IMR-90 (cell line): ENCODE results near the gene ZSCAN5A.
A peak's percentile ranks its signal among the peaks of the same experiment; 100 is the strongest.

Experiments used
- FOS ChIP-seq: fragments of 150-350 bp; IDR thresholded peaks from 2 replicates; pipeline ENCODE4 v1.6.1; 2016; ENCODE audit warnings: low read depth, low read length
- MAFK ChIP-seq: IDR thresholded peaks from 2 replicates; pipeline ENCODE4 v1.6.1; 2012; ENCODE audit warnings: low read depth, low read length, improper control_type of control experiment
- MAZ ChIP-seq: IDR thresholded peaks from 2 replicates; pipeline ENCODE4 v1.6.1; 2012; ENCODE audit warnings: low read depth, mild to moderate bottlenecking, low read length, improper control_type of control experiment, moderate library complexity, borderline replicate concordance
- NFE2L2 ChIP-seq: fragments of 150-350 bp; IDR thresholded peaks from 2 replicates; pipeline ENCODE4 v1.6.1; 2016; ENCODE audit warnings: low read depth, mild to moderate bottlenecking, low read length
- POLR2A ChIP-seq: IDR thresholded peaks from 2 replicates; pipeline ENCODE4 v1.6.1; 2012; ENCODE audit warnings: mild to moderate bottlenecking, low read depth, low read length
- RAD21 ChIP-seq: IDR thresholded peaks from 2 replicates; pipeline ENCODE4 v1.6.1; 2012; ENCODE audit warnings: low read length, improper control_type of control experiment
- RCOR1 ChIP-seq: IDR thresholded peaks from 2 replicates; pipeline ENCODE4 v1.6.1; 2012; ENCODE audit warnings: mild to moderate bottlenecking, low read length, improper control_type of control experiment; ENCODE audit not compliant: insufficient replicate concordance
- RFX5 ChIP-seq: IDR thresholded peaks from 2 replicates; pipeline ENCODE4 v1.8.0; 2012; ENCODE audit warnings: low read depth, mild to moderate bottlenecking, low read length, moderate library complexity
- TF ChIP-seq, protein P1 (sequence below): conservative IDR thresholded peaks from 2 replicates; pipeline ENCODE4 v1.5.1; 2012; ENCODE audit warnings: mild to moderate bottlenecking, low read depth, low read length, improper control_type of control experiment
- TF ChIP-seq, protein P2 (sequence below): fragments of 150-350 bp; IDR thresholded peaks from 2 replicates; pipeline ENCODE4 v1.6.1; 2017; ENCODE audit warnings: mild to moderate bottlenecking, antibody characterized with exemption, low read length, low read depth

DNA sequence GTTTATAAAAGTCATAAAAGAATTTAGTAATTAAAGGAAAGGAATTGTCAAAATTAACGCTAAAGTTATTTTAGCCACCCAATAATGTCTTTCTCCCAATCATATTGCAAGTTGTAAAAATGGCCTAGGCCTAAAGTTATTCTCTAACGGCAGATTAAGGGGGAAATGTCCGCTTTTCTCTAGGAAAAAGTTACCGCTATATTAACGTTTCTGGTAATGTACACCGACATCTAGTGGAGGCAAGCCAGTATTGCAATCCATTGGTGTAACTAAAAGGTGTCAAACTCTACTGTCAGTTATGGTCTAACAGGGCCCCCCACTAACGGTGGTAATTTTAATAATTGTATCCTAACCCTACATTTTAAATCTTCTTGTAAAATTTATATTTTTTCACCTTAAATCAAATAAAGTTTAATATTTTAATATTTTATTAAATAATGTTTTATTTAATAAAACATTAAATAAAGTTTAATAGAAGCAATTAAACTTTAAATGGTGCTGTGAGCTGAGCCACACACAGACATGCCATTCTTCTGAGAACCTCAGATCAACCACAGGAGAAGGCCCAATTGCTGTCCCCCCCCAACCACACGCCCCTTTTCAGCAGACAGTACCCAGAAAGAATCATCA, 35.9 kb upstream of the ZSCAN5A start:
- TF ChIP-seq, protein P1, sequence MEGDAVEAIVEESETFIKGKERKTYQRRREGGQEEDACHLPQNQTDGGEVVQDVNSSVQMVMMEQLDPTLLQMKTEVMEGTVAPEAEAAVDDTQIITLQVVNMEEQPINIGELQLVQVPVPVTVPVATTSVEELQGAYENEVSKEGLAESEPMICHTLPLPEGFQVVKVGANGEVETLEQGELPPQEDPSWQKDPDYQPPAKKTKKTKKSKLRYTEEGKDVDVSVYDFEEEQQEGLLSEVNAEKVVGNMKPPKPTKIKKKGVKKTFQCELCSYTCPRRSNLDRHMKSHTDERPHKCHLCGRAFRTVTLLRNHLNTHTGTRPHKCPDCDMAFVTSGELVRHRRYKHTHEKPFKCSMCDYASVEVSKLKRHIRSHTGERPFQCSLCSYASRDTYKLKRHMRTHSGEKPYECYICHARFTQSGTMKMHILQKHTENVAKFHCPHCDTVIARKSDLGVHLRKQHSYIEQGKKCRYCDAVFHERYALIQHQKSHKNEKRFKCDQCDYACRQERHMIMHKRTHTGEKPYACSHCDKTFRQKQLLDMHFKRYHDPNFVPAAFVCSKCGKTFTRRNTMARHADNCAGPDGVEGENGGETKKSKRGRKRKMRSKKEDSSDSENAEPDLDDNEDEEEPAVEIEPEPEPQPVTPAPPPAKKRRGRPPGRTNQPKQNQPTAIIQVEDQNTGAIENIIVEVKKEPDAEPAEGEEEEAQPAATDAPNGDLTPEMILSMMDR: peak; percentile 70
- no peak for TF ChIP-seq POLR2A
- no peak for TF ChIP-seq MAFK
- TF ChIP-seq RCOR1: no peak
- TF ChIP-seq MAZ: no peak
- TF ChIP-seq FOS: no peak
- no peak for TF ChIP-seq RFX5
- TF ChIP-seq NFE2L2: no peak
- TF ChIP-seq, protein P2, sequence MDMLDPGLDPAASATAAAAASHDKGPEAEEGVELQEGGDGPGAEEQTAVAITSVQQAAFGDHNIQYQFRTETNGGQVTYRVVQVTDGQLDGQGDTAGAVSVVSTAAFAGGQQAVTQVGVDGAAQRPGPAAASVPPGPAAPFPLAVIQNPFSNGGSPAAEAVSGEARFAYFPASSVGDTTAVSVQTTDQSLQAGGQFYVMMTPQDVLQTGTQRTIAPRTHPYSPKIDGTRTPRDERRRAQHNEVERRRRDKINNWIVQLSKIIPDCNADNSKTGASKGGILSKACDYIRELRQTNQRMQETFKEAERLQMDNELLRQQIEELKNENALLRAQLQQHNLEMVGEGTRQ: no peak
- peak; percentile 65 for TF ChIP-seq RAD21
